OCI-LY3 (cell line): ENCODE data around the gene PREX1.

ENCODE experiments used
- H2AFZ ChIP-seq: fragments of 200-600, 300-600 bp; shearing (Covaris generic); 2 replicates; pipeline ENCODE4 v1.6.0; 2014; ENCODE audit warnings: antibody characterized with exemption, low read depth, low read length
- H3K27ac ChIP-seq: fragments of 200-600, 300-600 bp; sonication (generic); 2 replicates; pipeline ENCODE4 v1.5.1; 2014; ENCODE audit warnings: mild to moderate bottlenecking, low read length, moderate library complexity, mixed read lengths
- H3K27me3 ChIP-seq: fragments of 200-600, 300-600 bp; sonication (generic); 2 replicates; pipeline ENCODE4 v1.6.1; 2014; ENCODE audit warnings: low read depth, low read length, mixed read lengths
- H3K36me3 ChIP-seq: fragments of 200-600, 300-600 bp; sonication (generic); replicated peaks from 2 replicates; pipeline ENCODE3; 2014; ENCODE audit warnings: low read depth, low read length, mixed read lengths
- H3K4me1 ChIP-seq: fragments of 300-600, 200-600 bp; sonication (generic); 2 replicates; pipeline ENCODE4 v1.6.1; 2014; ENCODE audit warnings: low read length, mixed read lengths
- H3K4me2 ChIP-seq: fragments of 200-600, 300-600 bp; sonication (generic); 2 replicates; pipeline ENCODE4 v1.6.1; 2014; ENCODE audit warnings: low read length, mixed read lengths
- H3K4me3 ChIP-seq: fragments of 300-600, 200-600 bp; sonication (generic); 2 replicates; pipeline ENCODE4 v1.5.1; 2014; ENCODE audit warnings: antibody characterized with exemption, mild to moderate bottlenecking, low read length, moderate library complexity
- H3K79me2 ChIP-seq: fragments of 300-600, 200-600 bp; shearing (Covaris generic); 2 replicates; pipeline ENCODE4 v1.6.1; 2014; ENCODE audit warnings: mild to moderate bottlenecking, low read length, mixed read lengths
- H3K9ac ChIP-seq: fragments of 300-600, 200-600 bp; shearing (Covaris generic); 2 replicates; pipeline ENCODE4 v1.6.0; 2014; ENCODE audit warnings: mild to moderate bottlenecking, low read length, moderate library complexity
- H3K9me3 ChIP-seq: fragments of 200-600, 300-600 bp; shearing (Covaris generic); 2 replicates; pipeline ENCODE4 v1.6.1; 2014; ENCODE audit warnings: low read length, mixed read lengths; ENCODE audit not compliant: insufficient read depth
- H4K20me1 ChIP-seq: fragments of 200-600, 300-600 bp; sonication (generic); 2 replicates; pipeline ENCODE4 v1.6.1; 2016; ENCODE audit warnings: low read length, mixed read lengths; ENCODE audit not compliant: insufficient read depth
- CTCF ChIP-seq: fragments of 200-600, 300-600 bp; sonication (generic); IDR thresholded peaks from 2 replicates; pipeline ENCODE4 v1.5.1; 2014; ENCODE audit warnings: antibody characterized with exemption, low read length, low read depth
- EZH2phosphoT487 ChIP-seq: fragments of 200-600 bp; shearing (Covaris generic); IDR thresholded peaks from 2 replicates; pipeline ENCODE4 v1.6.1; 2018; ENCODE audit warnings: antibody characterized with exemption, mixed run types, low read depth

PREX1 gene

GRCh38 chr20:48668451-48668946 is 159.3 kb downstream of the PREX1 start:
- H3K36me3 ChIP-seq: peaks cover 3% of the 10 kb centered on the region
- H4K20me1 ChIP-seq: 0 out of 2 replicates have a peak, but pooled peaks cover 4% of the 10 kb centered on the region
- no peak overlapping the region for H3K4me2 ChIP-seq
- H3K27me3 ChIP-seq: no peaks in the 10 kb centered on the region
- no peak overlapping the region for H3K4me3 ChIP-seq
- H3K4me1 ChIP-seq: no peaks in the 10 kb centered on the region
- H3K27ac ChIP-seq: no peak overlapping the region
- no peak overlapping the region for H2AFZ ChIP-seq
- H3K9me3 ChIP-seq: no peaks in the 10 kb centered on the region
- TF ChIP-seq CTCF: no peak
- no peak for TF ChIP-seq EZH2phosphoT487
- no peaks in the 10 kb centered on the region for H3K79me2 ChIP-seq
- no peak overlapping the region for H3K9ac ChIP-seq

GRCh38 chr20:48667889-48668413 is 159.8 kb downstream of the PREX1 start:
- Histone ChIP-seq H3K36me3 (peaks cover 3% of the 10 kb centered on the region), H3K4me3 (no peak overlapping the region), H2AFZ (no peak overlapping the region), H3K4me2 (no peak overlapping the region), H3K4me1 (no peaks in the 10 kb centered on the region), H3K79me2 (no peaks in the 10 kb centered on the region), H3K27ac (no peak overlapping the region), H3K9me3 (no peaks in the 10 kb centered on the region), H3K27me3 (no peaks in the 10 kb centered on the region), H4K20me1 (0 out of 2 replicates have a peak, but pooled peaks cover 4% of the 10 kb centered on the region), H3K9ac (no peak overlapping the region)
- no peak for TF ChIP-seq CTCF
- TF ChIP-seq EZH2phosphoT487: no peak

GRCh38 chr20:48667481-48667880 is 160.3 kb downstream of the PREX1 start:
- Histone ChIP-seq H3K9me3 (no peaks in the 10 kb centered on the region), H3K9ac (no peak overlapping the region), H2AFZ (no peak overlapping the region), H3K4me2 (no peak overlapping the region), H3K4me3 (no peak overlapping the region), H3K4me1 (no peaks in the 10 kb centered on the region), H3K27me3 (no peaks in the 10 kb centered on the region), H3K36me3 (peaks cover 3% of the 10 kb centered on the region), H3K27ac (no peak overlapping the region), H4K20me1 (0 out of 2 replicates have a peak, but pooled peaks cover 4% of the 10 kb centered on the region), H3K79me2 (no peaks in the 10 kb centered on the region)
- TF ChIP-seq EZH2phosphoT487: no peak
- TF ChIP-seq CTCF: no peak

DNA sequence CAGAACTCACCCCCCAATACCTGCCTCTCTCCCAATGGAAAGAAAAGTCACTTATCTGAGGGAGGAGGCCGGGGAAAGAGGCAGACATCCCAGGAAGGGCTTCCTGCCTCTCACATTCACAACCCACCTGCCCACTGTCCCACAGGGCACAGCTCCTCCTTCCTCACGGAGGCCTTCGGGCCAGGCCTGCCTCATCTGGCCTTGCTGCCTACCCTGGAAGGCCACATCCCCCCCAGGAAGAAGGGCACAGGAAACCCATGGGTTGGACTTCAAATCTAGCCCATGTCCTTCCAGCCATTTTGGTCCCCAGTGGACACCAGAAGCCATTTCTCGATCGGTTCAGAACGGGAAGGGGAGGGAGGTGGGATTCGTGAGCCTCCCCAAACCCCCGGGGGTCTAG is 162.0 kb downstream of the PREX1 start:
- no peak overlapping the region for H3K27ac ChIP-seq
- H3K9me3 ChIP-seq: no peaks in the 10 kb centered on the region
- H3K4me1 ChIP-seq: no peaks in the 10 kb centered on the region

More for the DNA sequence above, 162.0 kb downstream of the PREX1 start:
- TF ChIP-seq EZH2phosphoT487: no peak
- TF ChIP-seq CTCF: no peak
- Histone ChIP-seq H4K20me1 (0 out of 2 replicates have a peak, but pooled peaks cover 4% of the 10 kb centered on the region), H3K4me3 (no peak overlapping the region), H2AFZ (no peak overlapping the region), H3K79me2 (no peaks in the 10 kb centered on the region), H3K27me3 (no peaks in the 10 kb centered on the region), H3K36me3 (no peaks in the 10 kb centered on the region), H3K9ac (no peak overlapping the region), H3K4me2 (no peak overlapping the region)
